ENCODE results near the gene TRAF7. TPM values are rescaled to one million over a fixed set of nuclear protein-coding genes. Genes with fewer than 3 reads are reported as not detected.

TRAF7 gene
- total RNA-seq, 1 experiment from 2014 or later = 118 TPM

GRCh38 chr16:2172688-2173335, 17.2 kb downstream of the TRAF7 start:
- CTCF ChIA-PET = interaction anchor here (0.6 to 1.0 kb wide), 2 partner anchors 9 to 22 kb away, joined by 3 read pairs; no protein-coding TSS in a partner anchor
- TF ChIP-seq, protein P1, sequence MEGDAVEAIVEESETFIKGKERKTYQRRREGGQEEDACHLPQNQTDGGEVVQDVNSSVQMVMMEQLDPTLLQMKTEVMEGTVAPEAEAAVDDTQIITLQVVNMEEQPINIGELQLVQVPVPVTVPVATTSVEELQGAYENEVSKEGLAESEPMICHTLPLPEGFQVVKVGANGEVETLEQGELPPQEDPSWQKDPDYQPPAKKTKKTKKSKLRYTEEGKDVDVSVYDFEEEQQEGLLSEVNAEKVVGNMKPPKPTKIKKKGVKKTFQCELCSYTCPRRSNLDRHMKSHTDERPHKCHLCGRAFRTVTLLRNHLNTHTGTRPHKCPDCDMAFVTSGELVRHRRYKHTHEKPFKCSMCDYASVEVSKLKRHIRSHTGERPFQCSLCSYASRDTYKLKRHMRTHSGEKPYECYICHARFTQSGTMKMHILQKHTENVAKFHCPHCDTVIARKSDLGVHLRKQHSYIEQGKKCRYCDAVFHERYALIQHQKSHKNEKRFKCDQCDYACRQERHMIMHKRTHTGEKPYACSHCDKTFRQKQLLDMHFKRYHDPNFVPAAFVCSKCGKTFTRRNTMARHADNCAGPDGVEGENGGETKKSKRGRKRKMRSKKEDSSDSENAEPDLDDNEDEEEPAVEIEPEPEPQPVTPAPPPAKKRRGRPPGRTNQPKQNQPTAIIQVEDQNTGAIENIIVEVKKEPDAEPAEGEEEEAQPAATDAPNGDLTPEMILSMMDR (IDR thresholded peaks at IDR 0.05; ENCODE audit: unreplicated experiment) = no peak
- no peaks in the 10 kb centered on the region for H3K27me3 Mint-ChIP-seq (ENCODE audit: unreplicated experiment)
- no peaks in the 10 kb centered on the region for H3K4me1 Mint-ChIP-seq (ENCODE audit: low read depth, unreplicated experiment)
- DNase-seq = no peak
- H3K9me3 Mint-ChIP-seq (ENCODE audit: low read depth, unreplicated experiment) = no peaks in the 10 kb centered on the region
- no peak overlapping the region for H3K4me3 Mint-ChIP-seq (ENCODE audit: low read depth, unreplicated experiment)
- no peak overlapping the region for H3K27ac Mint-ChIP-seq (ENCODE audit: unreplicated experiment)
- intact Hi-C loops (cut with micrococcal nuclease; ENCODE audit: unreplicated experiment) = no loop called here
- H3K36me3 Mint-ChIP-seq (ENCODE audit: insufficient read depth, unreplicated experiment) = peaks cover 81% of the 10 kb centered on the region
- BruUV-seq (replicated peaks) = no TSS peak

- Mint-ChIP-seq H3K36me3 (ENCODE audit: insufficient read depth, unreplicated experiment) (peaks cover 77% of the 10 kb centered on the region), H3K27ac (ENCODE audit: unreplicated experiment) (no peak overlapping the region), H3K27me3 (ENCODE audit: unreplicated experiment) (no peaks in the 10 kb centered on the region), H3K4me3 (ENCODE audit: low read depth, unreplicated experiment) (no peak overlapping the region), H3K9me3 (ENCODE audit: low read depth, unreplicated experiment) (no peaks in the 10 kb centered on the region), H3K4me1 (ENCODE audit: low read depth, unreplicated experiment) (no peaks in the 10 kb centered on the region)
- BruUV-seq (replicated peaks) = no TSS peak
- TF ChIP-seq, protein P1 (IDR thresholded peaks at IDR 0.05; ENCODE audit: unreplicated experiment) = no peak
- DNase-seq = no peak
- intact Hi-C loops (cut with micrococcal nuclease; ENCODE audit: unreplicated experiment) = no loop called here
- CTCF ChIA-PET = interaction anchor here (1.0 kb wide), 1 partner anchor 10 kb away, joined by 3 read pairs; no protein-coding TSS in a partner anchor
Observed at GRCh38 chr16:2173366-2173765, 17.8 kb downstream of the TRAF7 start.

- Mint-ChIP-seq H3K36me3 (ENCODE audit: insufficient read depth, unreplicated experiment) (peaks cover 77% of the 10 kb centered on the region), H3K27ac (ENCODE audit: unreplicated experiment) (no peak overlapping the region), H3K27me3 (ENCODE audit: unreplicated experiment) (no peaks in the 10 kb centered on the region), H3K4me3 (ENCODE audit: low read depth, unreplicated experiment) (no peak overlapping the region), H3K4me1 (ENCODE audit: low read depth, unreplicated experiment) (no peaks in the 10 kb centered on the region), H3K9me3 (ENCODE audit: low read depth, unreplicated experiment) (no peaks in the 10 kb centered on the region)
- CTCF ChIA-PET = interaction anchor here (0.6 kb wide), 1 partner anchor 333 kb away, joined by 5 read pairs; no protein-coding TSS in a partner anchor
- intact Hi-C loops (cut with micrococcal nuclease; ENCODE audit: unreplicated experiment) = no loop called here
- no peak for DNase-seq
- TF ChIP-seq, protein P1 (IDR thresholded peaks at IDR 0.05; ENCODE audit: unreplicated experiment) = no peak
- no TSS peak for BruUV-seq (replicated peaks)
Observed at GRCh38 chr16:2173916-2174315, 18.3 kb downstream of the TRAF7 start.

- CTCF ChIA-PET = interaction anchor here (0.6 kb wide), 1 partner anchor 333 kb away, joined by 5 read pairs; no protein-coding TSS in a partner anchor
- peaks cover 77% of the 10 kb centered on the region for H3K36me3 Mint-ChIP-seq (ENCODE audit: insufficient read depth, unreplicated experiment)
Observed at GRCh38 chr16:2174396-2175131, 19.0 kb downstream of the TRAF7 start.

More at GRCh38 chr16:2174396-2175131, 19.0 kb downstream of the TRAF7 start:
- H3K27me3 Mint-ChIP-seq (ENCODE audit: unreplicated experiment) = no peaks in the 10 kb centered on the region
- H3K4me3 Mint-ChIP-seq (ENCODE audit: low read depth, unreplicated experiment) = no peak overlapping the region
- H3K4me1 Mint-ChIP-seq (ENCODE audit: low read depth, unreplicated experiment) = no peaks in the 10 kb centered on the region
- no peaks in the 10 kb centered on the region for H3K9me3 Mint-ChIP-seq (ENCODE audit: low read depth, unreplicated experiment)
- H3K27ac Mint-ChIP-seq (ENCODE audit: unreplicated experiment) = no peak overlapping the region
- no TSS peak for BruUV-seq (replicated peaks)
- intact Hi-C loops (cut with micrococcal nuclease; ENCODE audit: unreplicated experiment) = no loop called here
- TF ChIP-seq, protein P1 (IDR thresholded peaks at IDR 0.05; ENCODE audit: unreplicated experiment) = no peak
- no peak for DNase-seq

All from Calu3 (cell line).